Measurements from ENCODE around the gene TMCO2. TPM values are rescaled to one million over a fixed set of nuclear protein-coding genes. Genes with fewer than 3 reads are reported as not detected.
A peak's percentile ranks its signal among the peaks of the same experiment; 100 is the strongest.

Gene TMCO2
- total and polyA plus RNA-seq, 10 of the 15 experiments (the other 5 are each of a cell fraction or from before 2014, with no cell fraction given): not detected

DNA sequence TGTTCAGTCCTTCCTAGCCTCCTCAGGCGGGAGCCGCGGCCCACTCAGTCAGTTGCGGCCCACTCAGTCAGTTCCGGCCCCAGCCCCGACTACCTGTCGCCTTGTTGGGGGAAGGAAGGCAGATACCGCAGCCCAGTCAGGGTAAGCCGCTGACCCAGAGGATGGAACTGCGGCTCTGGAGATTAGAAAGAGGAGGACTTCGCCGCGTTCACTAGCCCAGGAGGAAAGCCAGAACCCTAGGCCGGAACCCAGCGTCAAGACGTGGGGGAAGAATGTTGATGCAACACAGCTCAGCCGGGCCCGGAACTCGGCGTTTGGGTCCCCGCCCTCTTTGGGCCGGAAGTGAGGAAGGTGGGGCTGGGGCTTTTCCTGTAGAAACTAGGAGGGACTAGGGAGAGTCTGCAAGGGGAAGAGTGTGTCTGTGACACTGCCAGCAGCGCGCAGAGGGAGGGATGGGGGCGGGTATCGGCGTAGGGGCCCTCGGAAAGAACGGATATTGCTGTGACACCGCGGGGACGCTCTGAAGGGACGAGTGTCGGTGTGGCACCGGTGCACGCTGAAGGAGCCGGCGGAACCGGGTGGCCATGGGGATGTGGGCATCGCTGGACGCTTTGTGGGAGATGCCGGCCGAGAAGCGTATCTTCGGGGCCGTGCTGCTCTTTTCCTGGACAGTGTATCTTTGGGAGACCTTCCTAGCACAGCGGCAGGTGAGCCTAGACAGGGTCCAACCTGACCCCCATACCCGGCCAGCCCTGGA is 10.1 kb downstream of the TMCO2 start, which contains the start of gene ZMPSTE24:
ZMPSTE24 (plus strand) TSS at position 549 of the 757 bp plus-strand sequence; CDS start at position 585, 36 bp downstream.
- under 1% methylated on average over 47 of the region's 48 CpGs for WGBS (ENCODE audit: insufficient coverage, insufficient replicate concordance, low lambda C conversion rate, missing lambda C conversion rate)
- Histone ChIP-seq H3K4me1 (ENCODE audit: control insufficient read depth, insufficient read depth, low read length) (peaks cover 8% of the 10 kb centered on the region; the same call in 1 of the 2 replicates), H3K27me3 (replicated peaks in 1 of 2; ENCODE audit: control insufficient read depth in 2 of 2, insufficient read depth in 2 of 2, low read length in 1 of 2) (no peaks in the 10 kb centered on the region), H3K4me2 (ENCODE audit: control insufficient read depth, insufficient read depth) (peak within 1 kb of the TSS; percentile 79), H3K9ac (ENCODE audit: control insufficient read depth, insufficient read depth, low read length) (peak within 1 kb of the TSS; percentile 100), H3K4me3 (peak within 1 kb of the TSS; percentile 84), H4K20me1 (ENCODE audit: control insufficient read depth, insufficient read depth) (no peaks in the 10 kb centered on the region), H3K79me2 (ENCODE audit: control insufficient read depth, insufficient read depth, low read length) (peaks cover 35% of the 10 kb centered on the region), H3K27ac (ENCODE audit: control insufficient read depth, insufficient read depth) (peak within 1 kb of the TSS; percentile 99), H3K9me3 (replicated peaks; ENCODE audit: control insufficient read depth, insufficient read depth, low read length) (no peaks in the 10 kb centered on the region), H2AFZ (ENCODE audit: control insufficient read depth, low read depth, low read length) (peak within 1 kb of the TSS; percentile 99), H3K36me3 (ENCODE audit: control insufficient read depth in 2 of 2, insufficient read depth in 2 of 2, low read length in 1 of 2) (peaks cover 0 to 5% of the 10 kb centered on the region in 2 experiments; a peak in 2 of 4 replicates)
- peak; percentile 98 for ATAC-seq
- in situ Hi-C loops (cut with MboI): no loop called here
- ChIA-PET RAD21 (ENCODE audit: unreplicated experiment) (interaction anchor here (0.6 to 2.3 kb wide), 7 partner anchors 10 to 114 kb away, joined by 3 to 6 read pairs (median 4); partner anchors contain the start of gene TMCO2), SMC1A (ENCODE audit: uncharacterized antibody, unreplicated experiment) (interaction anchor here (1.2 to 1.8 kb wide), 4 partner anchors 12 to 56 kb away, joined by 3 to 9 read pairs (median 4); no protein-coding TSS in a partner anchor), CTCF (interaction anchor here (1.0 to 3.8 kb wide), 6 partner anchors 16 to 114 kb away, joined by 3 to 21 read pairs (median 5); no protein-coding TSS in a partner anchor), POLR2A (interaction anchor here (0.6 to 3.3 kb wide), 4 partner anchors 16 to 591 kb away, joined by 3 to 16 read pairs (median 7); no protein-coding TSS in a partner anchor)
- peak; percentile 81 for FAIRE-seq
- intact Hi-C loops (cut with micrococcal nuclease; ENCODE audit: unreplicated experiment): loop anchor here (1.0 to 10.0 kb wide), 4 partner anchors 25 to 147 kb away; partner anchors contain the start of gene RLF
- BruUV-seq (replicated peaks): no TSS peak
- peak; percentile 87 for DNase-seq (ENCODE audit: low read depth, low spot score)
- TF ChIP-seq TCF7 (IDR thresholded peaks at IDR 0.05; ENCODE audit: borderline replicate concordance): no peak
- TF ChIP-seq WRNIP1 (IDR thresholded peaks at IDR 0.05; ENCODE audit: borderline replicate concordance, low read depth, low read length): peak; percentile 18; the same call in 1 of the 2 replicates
- peak; percentile 73; the same call in 1 of the 2 replicates for TF ChIP-seq HSF1 (IDR thresholded peaks at IDR 0.05; ENCODE audit: low read depth, low read length)
- peak; percentile 94 for TF ChIP-seq E2F8 (IDR thresholded peaks at IDR 0.05; ENCODE audit: low read depth, partially characterized antibody)
- TF ChIP-seq SP1 (IDR thresholded peaks at IDR 0.05; ENCODE audit: low read depth, low read length): peak; percentile 75
- TF ChIP-seq ATF7 (IDR thresholded peaks at IDR 0.05; ENCODE audit: low read depth): peak; percentile 79
- peak; percentile 63; the same call in 1 of the 2 replicates for TF ChIP-seq SREBF2 (IDR thresholded peaks at IDR 0.05; ENCODE audit: low read length)
- TF ChIP-seq LARP7 (IDR thresholded peaks at IDR 0.05): peak; percentile 76
- peak; percentile 93 for TF ChIP-seq STAT1 (conservative IDR thresholded peaks at IDR 0.05)
- TF ChIP-seq DPF2 (IDR thresholded peaks at IDR 0.05): peak; percentile 52; the same call in 1 of the 2 replicates
- TF ChIP-seq, protein P1, sequence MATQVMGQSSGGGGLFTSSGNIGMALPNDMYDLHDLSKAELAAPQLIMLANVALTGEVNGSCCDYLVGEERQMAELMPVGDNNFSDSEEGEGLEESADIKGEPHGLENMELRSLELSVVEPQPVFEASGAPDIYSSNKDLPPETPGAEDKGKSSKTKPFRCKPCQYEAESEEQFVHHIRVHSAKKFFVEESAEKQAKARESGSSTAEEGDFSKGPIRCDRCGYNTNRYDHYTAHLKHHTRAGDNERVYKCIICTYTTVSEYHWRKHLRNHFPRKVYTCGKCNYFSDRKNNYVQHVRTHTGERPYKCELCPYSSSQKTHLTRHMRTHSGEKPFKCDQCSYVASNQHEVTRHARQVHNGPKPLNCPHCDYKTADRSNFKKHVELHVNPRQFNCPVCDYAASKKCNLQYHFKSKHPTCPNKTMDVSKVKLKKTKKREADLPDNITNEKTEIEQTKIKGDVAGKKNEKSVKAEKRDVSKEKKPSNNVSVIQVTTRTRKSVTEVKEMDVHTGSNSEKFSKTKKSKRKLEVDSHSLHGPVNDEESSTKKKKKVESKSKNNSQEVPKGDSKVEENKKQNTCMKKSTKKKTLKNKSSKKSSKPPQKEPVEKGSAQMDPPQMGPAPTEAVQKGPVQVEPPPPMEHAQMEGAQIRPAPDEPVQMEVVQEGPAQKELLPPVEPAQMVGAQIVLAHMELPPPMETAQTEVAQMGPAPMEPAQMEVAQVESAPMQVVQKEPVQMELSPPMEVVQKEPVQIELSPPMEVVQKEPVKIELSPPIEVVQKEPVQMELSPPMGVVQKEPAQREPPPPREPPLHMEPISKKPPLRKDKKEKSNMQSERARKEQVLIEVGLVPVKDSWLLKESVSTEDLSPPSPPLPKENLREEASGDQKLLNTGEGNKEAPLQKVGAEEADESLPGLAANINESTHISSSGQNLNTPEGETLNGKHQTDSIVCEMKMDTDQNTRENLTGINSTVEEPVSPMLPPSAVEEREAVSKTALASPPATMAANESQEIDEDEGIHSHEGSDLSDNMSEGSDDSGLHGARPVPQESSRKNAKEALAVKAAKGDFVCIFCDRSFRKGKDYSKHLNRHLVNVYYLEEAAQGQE (IDR thresholded peaks at IDR 0.05; ENCODE audit: low read depth, low read length): no peak
- TF ChIP-seq PML (IDR thresholded peaks at IDR 0.05; ENCODE audit: low read length): peak; percentile 92
- peak; percentile 60; the same call in 1 of the 2 replicates for TF ChIP-seq SREBF1 (IDR thresholded peaks at IDR 0.05; ENCODE audit: low read length)
- TF ChIP-seq POLR2AphosphoS5 (IDR thresholded peaks at IDR 0.05; ENCODE audit: low read length): peak; percentile 94
- TF ChIP-seq MYC (IDR thresholded peaks at IDR 0.05; ENCODE audit: insufficient read depth, insufficient read length, insufficient replicate concordance, low read length, severe bottlenecking): peak; percentile 91
- TF ChIP-seq ZNF622 (IDR thresholded peaks at IDR 0.05): no peak
